ENCODE measurements around the gene NNMT. TPM values are rescaled to one million over a fixed set of nuclear protein-coding genes. Genes with fewer than 3 reads are reported as not detected.

NNMT gene
- total RNA-seq: 26.7 TPM

GRCh38 chr11:114295676-114296604 is at the start of gene NNMT:
TSS of gene NNMT (plus strand) at chr11:114296399. CDS start at chr11:114296557, 158 bp downstream.
- peak; percentile 88 for DNase-seq

DNA sequence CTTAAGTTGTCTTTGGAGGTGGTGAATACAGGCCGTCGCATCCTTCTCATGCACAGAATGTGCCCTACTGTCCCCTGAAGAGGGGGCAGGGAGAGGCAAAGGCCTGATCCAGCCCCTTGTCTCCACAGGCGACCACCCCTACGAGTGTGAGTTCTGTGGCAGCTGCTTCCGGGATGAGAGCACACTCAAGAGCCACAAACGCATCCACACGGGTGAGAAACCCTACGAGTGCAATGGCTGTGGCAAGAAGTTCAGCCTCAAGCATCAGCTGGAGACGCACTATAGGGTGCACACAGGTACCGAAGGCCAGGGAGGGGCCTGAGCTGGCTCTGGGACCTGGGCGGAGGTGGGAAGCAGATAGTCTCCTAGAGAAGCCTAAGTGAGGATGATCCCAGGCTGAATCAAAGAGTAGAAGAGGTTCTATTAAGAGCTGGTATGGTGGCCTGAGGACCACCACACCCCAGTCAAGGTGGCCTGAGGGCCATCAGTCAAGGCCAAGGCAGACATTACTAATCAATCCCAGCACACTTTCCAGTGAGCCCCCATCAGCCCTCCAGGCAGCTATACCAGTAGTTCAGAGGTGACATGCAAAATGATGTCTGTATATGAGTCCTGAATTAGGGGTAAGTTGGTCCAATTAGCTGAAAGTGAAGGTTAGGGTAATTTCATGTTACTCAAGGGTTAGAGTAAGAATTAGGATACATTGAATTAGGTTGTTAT is 49.0 kb upstream of the NNMT start:
- DNase-seq: no peak

DNA sequence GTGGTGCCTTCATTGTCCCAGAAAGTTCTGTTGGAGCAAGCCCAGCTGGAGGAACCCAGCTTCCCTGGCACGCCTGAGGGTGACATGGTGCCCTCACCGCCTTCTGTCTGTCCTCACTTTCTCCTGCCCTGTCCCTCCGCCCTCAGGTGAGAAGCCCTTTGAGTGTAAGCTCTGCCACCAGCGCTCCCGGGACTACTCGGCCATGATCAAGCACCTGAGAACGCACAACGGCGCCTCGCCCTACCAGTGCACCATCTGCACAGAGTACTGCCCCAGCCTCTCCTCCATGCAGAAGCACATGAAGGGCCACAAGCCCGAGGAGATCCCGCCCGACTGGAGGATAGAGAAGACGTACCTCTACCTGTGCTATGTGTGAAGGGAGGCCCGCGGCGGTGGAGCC is 46.0 kb upstream of the NNMT start:
- DNase-seq: no peak

GRCh38 chr11:114250993-114251814 is 45.0 kb upstream of the NNMT start:
- DNase-seq: peak; percentile 38

DNA sequence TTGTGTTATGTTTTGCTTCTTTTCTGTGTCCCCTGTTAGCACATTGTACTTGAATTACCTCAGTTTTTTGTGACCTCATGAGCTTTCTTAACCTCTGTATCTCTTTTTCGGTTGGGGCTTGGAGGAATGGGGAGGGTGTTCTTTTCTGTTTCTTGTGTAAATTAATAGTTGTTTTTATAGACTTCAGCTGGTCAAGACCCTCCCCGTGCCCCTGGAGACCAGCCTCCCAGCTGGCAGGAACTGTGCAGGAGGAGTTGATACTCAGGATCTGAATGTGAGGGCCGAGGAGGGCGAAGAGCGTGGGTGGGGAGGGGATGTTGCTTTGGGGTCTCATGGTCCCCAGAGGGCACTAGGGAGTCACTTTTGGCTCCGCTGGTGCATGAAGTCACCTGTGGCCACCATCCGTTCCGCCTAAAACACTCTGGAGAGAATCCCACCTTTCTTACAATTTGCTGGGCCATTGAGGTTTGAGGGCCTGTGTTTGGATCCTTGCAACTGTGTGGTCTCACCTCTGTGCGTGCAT is 44.3 kb upstream of the NNMT start:
- DNase-seq: no peak

- DNase-seq: peak; percentile 56
These were observed 43.4 kb upstream of the NNMT start for GRCh38 chr11:114252767-114253166.

DNA sequence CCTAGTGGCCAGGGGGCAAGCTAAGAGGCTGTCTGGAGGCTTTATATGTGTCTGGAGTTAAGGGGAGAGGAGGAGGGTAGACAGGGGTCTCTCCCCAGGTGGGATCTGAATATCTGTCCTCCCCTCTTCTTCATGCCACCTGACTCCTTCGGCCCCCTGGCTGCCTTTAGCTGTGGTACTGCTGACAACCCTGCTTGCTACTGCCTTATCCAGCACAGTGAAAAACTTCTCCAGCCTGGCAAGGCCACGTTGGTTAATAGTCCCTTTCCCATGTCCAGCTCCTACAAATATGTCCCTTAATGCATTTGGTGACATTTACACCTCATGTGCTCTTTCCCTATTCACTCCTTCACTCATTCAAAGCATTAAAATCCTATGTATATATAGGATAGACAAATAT is 42.4 kb upstream of the NNMT start:
- DNase-seq: no peak

DNA sequence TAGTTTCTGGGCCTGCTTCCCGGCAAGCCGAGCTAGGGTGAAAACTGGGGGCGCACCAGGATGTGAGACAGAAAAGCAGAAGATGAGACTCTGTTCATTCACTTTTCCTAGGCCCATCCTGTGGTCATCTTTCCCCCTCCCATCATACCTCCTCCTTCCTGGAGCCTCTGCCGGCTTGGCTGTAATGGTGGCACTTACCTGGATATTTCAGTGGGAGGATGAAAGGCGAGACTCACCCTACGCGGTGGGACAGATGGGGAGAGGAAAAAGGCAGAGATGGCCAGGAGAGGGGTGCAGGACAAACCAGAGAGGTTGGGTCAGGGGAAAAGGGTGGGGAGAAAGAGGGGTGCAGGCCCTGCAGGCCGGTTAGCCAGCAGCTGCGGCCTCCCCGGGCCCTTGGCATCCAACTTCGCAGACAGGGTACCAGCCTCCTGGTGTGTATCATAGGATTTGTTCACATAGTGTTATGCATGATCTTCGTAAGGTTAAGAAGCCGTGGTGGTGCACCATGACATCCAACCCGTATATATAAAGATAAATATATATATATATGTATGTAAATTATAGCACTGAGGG is 41.5 kb upstream of the NNMT start:
- DNase-seq: no peak

DNA sequence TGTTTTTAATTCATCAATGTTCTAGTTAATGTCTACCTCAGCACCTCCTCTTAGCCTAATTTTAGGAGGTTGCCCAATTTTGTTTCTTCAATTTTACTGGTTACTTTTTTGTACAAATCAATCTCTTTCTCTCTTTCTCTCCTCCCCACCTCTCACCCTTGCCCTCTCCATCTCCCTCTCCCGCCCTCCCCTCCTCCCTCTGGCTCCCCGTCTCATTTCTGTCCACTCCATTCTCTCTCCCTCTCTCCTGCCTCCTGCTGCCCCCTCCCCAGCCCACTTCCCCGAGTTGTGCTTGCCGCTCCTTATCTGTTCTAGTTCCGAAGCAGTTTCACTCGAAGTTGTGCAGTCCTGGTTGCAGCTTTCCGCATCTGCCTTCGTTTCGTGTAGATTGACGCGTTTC is 40.9 kb upstream of the NNMT start:
- no peak for DNase-seq

DNA sequence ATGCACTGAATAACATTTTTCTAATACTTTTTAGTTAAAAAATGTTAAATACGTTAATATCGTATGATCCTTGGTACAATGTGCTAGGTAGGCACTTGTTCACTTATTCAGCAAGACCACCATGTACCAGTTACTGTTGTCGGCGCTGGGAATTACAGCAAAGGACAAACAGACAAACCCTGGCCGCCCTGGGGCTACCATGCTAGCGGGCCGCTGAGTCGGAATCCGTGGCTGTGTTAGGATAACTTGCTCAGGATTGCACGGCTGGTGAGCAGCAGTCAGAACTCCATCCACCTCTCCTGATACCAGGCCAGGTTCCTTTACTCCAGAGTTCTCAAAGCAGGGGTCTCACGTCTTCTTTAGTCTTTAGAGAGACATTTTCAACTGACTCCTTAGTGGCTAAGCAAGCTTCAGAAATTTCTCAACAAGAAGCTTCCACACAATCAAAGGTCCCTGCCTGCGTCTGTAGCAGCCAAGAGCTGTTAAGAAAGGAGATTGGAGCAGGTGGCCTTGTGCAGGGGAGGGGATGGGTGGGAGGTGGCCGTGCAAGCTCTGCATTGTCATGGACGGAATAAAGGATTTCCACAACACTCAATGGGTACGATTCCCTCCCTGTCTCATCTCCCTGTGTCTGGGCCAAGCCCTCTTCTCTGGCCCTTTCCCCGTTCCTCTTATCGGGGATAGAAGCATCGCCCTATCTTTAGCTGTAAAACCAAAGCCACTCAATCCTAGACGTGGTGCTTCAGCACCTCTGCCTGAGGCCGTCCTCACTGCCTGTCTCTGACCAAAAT is 39.8 kb upstream of the NNMT start:
- DNase-seq: no peak

- DNase-seq: no peak
These were observed 39.3 kb upstream of the NNMT start for GRCh38 chr11:114256967-114257286.

GRCh38 chr11:114257621-114258558 is 38.3 kb upstream of the NNMT start:
- peak; percentile 4 for DNase-seq

- no peak for DNase-seq
These were observed 37.5 kb upstream of the NNMT start for GRCh38 chr11:114258696-114259095.

- DNase-seq: no peak
These were observed 37.1 kb upstream of the NNMT start for GRCh38 chr11:114259124-114259526.

DNA sequence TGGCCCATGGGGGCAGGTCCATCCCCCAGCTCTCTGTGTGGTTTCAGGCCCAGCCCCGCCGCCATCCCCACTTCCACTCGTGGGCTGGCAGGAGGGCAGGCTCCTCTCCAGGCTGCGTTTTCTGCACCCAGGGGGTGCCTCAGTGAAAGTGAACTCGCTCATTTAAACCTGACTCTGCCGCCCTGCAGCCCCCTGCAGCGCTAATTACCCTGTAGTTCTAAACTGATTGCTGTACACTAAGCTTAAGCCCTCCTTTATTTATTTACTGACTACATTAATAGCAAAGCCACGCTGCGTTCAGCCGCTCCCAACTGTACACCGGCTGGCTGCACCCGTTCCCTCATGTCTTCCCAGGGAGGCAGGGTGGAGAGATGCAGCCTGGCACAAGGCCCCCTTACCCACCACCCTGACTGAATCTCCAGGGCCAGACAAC is 36.6 kb upstream of the NNMT start:
- no peak for DNase-seq

DNA sequence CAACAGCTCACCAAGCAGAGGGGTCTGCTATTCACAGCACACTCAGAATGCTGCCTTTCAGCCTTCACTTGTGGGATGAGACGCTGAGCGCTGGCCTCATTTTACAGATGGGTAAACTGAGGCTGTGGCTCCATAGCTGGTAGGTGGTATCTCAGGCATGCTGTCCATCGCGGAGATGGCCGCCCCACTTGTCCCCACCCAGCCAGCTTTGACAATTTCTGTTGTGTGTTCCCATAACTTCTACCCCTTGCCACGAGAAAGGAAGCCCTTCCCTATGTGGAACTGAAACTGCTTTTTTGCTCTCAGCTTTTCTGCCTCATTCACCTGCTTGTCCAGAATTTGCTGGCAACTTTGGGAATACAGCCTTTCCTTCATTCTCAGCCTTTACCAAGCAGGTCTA is 36.1 kb upstream of the NNMT start:
- no peak for DNase-seq

- no peak for DNase-seq
These were observed 35.7 kb upstream of the NNMT start for GRCh38 chr11:114260483-114260882.

GRCh38 chr11:114261791-114262190 is 34.4 kb upstream of the NNMT start:
- no peak for DNase-seq

- peak; percentile 62 for DNase-seq
These were observed 33.3 kb upstream of the NNMT start for GRCh38 chr11:114262681-114263512.

Data from skin of body (tissue), 2 donors.